ENCODE measurements around the gene PACS2. TPM values are rescaled to one million over a fixed set of nuclear protein-coding genes. Genes with fewer than 3 reads are reported as not detected.

PACS2 gene
- total RNA-seq, 1 experiment from 2014 or later, result 43.3 TPM

- peaks cover 7% of the 10 kb centered on the region; the same call in 1 of the 2 replicates for H3K4me1 ChIP-seq (replicated peaks; ENCODE audit: insufficient read depth)
- H3K79me2 ChIP-seq (ENCODE audit: low read depth), result peaks cover 11% of the 10 kb centered on the region
- no peaks in the 10 kb centered on the region for H3K9me2 ChIP-seq (ENCODE audit: insufficient read depth)
- H3K27me3 ChIP-seq (ENCODE audit: insufficient read depth, low read depth), result no peaks in the 10 kb centered on the region
- H3F3A ChIP-seq (ENCODE audit: insufficient read depth, low read depth), result peaks cover 6% of the 10 kb centered on the region; the same call in 1 of the 2 replicates
- intact Hi-C loops (cut with micrococcal nuclease; ENCODE audit: unreplicated experiment), result no loop called here
- peak overlapping the region; percentile 93 for H2AFZ ChIP-seq
- H3K4me3 ChIP-seq, result peak overlapping the region; percentile 79; the same call in 1 of the 2 replicates
- DNase-seq, result no peak
- TF ChIP-seq EZH2 (IDR thresholded peaks at IDR 0.05; ENCODE audit: low read depth), result no peak
- no peak for TF ChIP-seq CTCF (conservative IDR thresholded peaks at IDR 0.05)
- POLR2A ChIA-PET (ENCODE audit: unreplicated experiment), result no interaction called here
- peak overlapping the region; percentile 92 for H3K4me2 ChIP-seq
- H3K9me3 ChIP-seq (ENCODE audit: insufficient read depth, low read depth), result peaks cover 34% of the 10 kb centered on the region
- H3K27ac ChIP-seq, result peak overlapping the region; percentile 34; the same call in 1 of the 2 replicates
- peaks cover 22% of the 10 kb centered on the region for H3K36me3 ChIP-seq (ENCODE audit: low read depth)
- CTCF ChIA-PET, result no interaction called here
- BruUV-seq (replicated peaks), result no TSS peak
- H4K20me1 ChIP-seq (ENCODE audit: insufficient read depth), result no peaks in the 10 kb centered on the region
Measured at GRCh38 chr14:105397350-105397931, 82.9 kb downstream of the PACS2 start.

- peak; percentile 48 to 71 for DNase-seq
- H4K20me1 ChIP-seq (ENCODE audit: insufficient read depth), result no peaks in the 10 kb centered on the region
- H3K9me3 ChIP-seq (ENCODE audit: insufficient read depth, low read depth), result peaks cover 40% of the 10 kb centered on the region
- no peaks in the 10 kb centered on the region for H3K9me2 ChIP-seq (ENCODE audit: insufficient read depth)
- H2AFZ ChIP-seq, result peak within 1 kb of the TSS; percentile 93
- ChIA-PET CTCF (no interaction called here), POLR2A (ENCODE audit: unreplicated experiment) (no interaction called here)
- peak within 1 kb of the TSS; percentile 79 for H3K4me3 ChIP-seq
- BruUV-seq (replicated peaks), result no TSS peak
- no peaks in the 10 kb centered on the region for H3K27me3 ChIP-seq (ENCODE audit: insufficient read depth, low read depth)
- TF ChIP-seq CTCF (conservative IDR thresholded peaks at IDR 0.05) (no peak), EZH2 (IDR thresholded peaks at IDR 0.05; ENCODE audit: low read depth) (no peak)
- H3K4me2 ChIP-seq, result peak within 1 kb of the TSS; percentile 92
- peaks cover 7% of the 10 kb centered on the region; the same call in 1 of the 2 replicates for H3K4me1 ChIP-seq (replicated peaks; ENCODE audit: insufficient read depth)
- peaks cover 22% of the 10 kb centered on the region for H3K36me3 ChIP-seq (ENCODE audit: low read depth)
- peaks cover 10% of the 10 kb centered on the region; the same call in 1 of the 2 replicates for H3F3A ChIP-seq (ENCODE audit: insufficient read depth, low read depth)
- H3K27ac ChIP-seq, result peak within 1 kb of the TSS; percentile 34
- intact Hi-C loops (cut with micrococcal nuclease; ENCODE audit: unreplicated experiment), result no loop called here
- peaks cover 11% of the 10 kb centered on the region for H3K79me2 ChIP-seq (ENCODE audit: low read depth)
Measured at GRCh38 chr14:105398044-105398725, 83.6 kb downstream of the PACS2 start, which contains the start of gene TEX22. Gene TEX22, plus strand, starts transcription at chr14:105398538. Its CDS starts 803 bp downstream, at chr14:105399341.

GRCh38 chr14:105398726-105399465 is 84.3 kb downstream of the PACS2 start:
- no peak for TF ChIP-seq CTCF (conservative IDR thresholded peaks at IDR 0.05)
- TF ChIP-seq EZH2 (IDR thresholded peaks at IDR 0.05; ENCODE audit: low read depth), result no peak
- Histone ChIP-seq H2AFZ (peak overlapping the region; percentile 93), H3K36me3 (ENCODE audit: low read depth) (peaks cover 22% of the 10 kb centered on the region), H3K27me3 (ENCODE audit: insufficient read depth, low read depth) (no peaks in the 10 kb centered on the region), H3F3A (ENCODE audit: insufficient read depth, low read depth) (peaks cover 13% of the 10 kb centered on the region; the same call in 1 of the 2 replicates), H3K4me1 (replicated peaks; ENCODE audit: insufficient read depth) (peaks cover 7% of the 10 kb centered on the region; the same call in 1 of the 2 replicates), H3K4me2 (peak overlapping the region; percentile 92), H3K9me3 (ENCODE audit: insufficient read depth, low read depth) (peaks cover 47% of the 10 kb centered on the region), H4K20me1 (ENCODE audit: insufficient read depth) (no peaks in the 10 kb centered on the region), H3K4me3 (peak overlapping the region; percentile 79), H3K27ac (peak overlapping the region; percentile 34), H3K79me2 (ENCODE audit: low read depth) (peaks cover 11% of the 10 kb centered on the region), H3K9me2 (ENCODE audit: insufficient read depth) (no peaks in the 10 kb centered on the region)
- intact Hi-C loops (cut with micrococcal nuclease; ENCODE audit: unreplicated experiment), result no loop called here
- peak in 1 of 2 experiments; percentile 18 for DNase-seq
- BruUV-seq (replicated peaks), result no TSS peak
- ChIA-PET CTCF (no interaction called here), POLR2A (ENCODE audit: unreplicated experiment) (interaction anchor here (0.5 kb wide), 1 partner anchor 191 kb away, joined by 27 read pairs; no protein-coding TSS in a partner anchor)

All from PC-9 (cell line).